Body of pancreas (tissue), 4 donors: ENCODE data around the gene STAMBPL1.

Source experiments
- POLR2A ChIP-seq, 3 donors: fragments of 450-650 bp; IDR thresholded peaks; one replicate each; pipeline ENCODE4 v1.6.1; 2016; ENCODE audit warnings: antibody characterized with exemption in 3 of 3, mild to moderate bottlenecking in 2 of 3
- TF ChIP-seq, protein P1 (sequence below), 7 experiments: fragments of 450-650 bp in 4 of 7; fragments of 200-600 bp in 3 of 7; sonication (generic) in 3 of 7; IDR thresholded peaks; one replicate each; pipeline ENCODE4 v1.5.1; 2016 to 2019; ENCODE audit warnings: antibody characterized with exemption in 7 of 7

DNA sequence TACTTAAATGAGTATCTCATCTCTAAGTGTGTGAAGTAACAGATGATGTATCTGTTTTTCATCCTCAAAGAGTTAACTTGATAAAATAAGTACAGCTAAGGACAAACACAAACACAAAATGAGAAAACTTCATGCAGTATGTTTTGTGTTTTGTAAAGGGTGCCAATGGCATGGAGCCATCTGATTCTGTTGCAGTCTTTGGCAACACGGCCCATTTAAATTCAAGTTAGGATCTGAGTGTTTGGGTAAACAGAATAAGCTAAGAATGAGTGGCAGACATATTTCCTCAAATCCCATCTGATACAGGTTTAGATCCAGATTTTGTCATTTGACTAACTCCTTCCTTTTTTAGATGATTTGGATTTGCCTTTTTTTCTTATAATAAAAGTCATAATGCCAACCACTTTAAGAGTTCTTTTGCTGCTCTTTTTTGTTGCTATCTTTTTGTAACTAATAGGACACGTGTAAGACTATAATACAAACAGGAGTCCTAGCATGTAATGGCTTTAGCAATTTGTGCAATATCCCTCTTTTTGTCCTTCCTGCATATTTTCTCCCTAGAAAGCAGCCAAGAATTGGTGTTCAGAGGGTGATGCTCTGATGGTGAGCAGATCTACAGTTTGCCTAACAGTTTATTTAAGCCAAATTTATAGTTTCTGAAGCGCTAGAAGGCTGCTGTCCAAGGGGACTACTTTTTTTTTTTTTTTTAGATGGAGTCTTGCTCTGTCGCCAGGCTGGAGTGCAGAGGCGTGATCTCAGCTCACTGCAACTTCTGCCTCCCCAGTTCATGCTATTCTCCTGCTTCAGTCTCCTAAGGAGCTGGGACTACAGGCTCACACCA, 91.4 kb downstream of the STAMBPL1 start:
- TF ChIP-seq, protein P1, sequence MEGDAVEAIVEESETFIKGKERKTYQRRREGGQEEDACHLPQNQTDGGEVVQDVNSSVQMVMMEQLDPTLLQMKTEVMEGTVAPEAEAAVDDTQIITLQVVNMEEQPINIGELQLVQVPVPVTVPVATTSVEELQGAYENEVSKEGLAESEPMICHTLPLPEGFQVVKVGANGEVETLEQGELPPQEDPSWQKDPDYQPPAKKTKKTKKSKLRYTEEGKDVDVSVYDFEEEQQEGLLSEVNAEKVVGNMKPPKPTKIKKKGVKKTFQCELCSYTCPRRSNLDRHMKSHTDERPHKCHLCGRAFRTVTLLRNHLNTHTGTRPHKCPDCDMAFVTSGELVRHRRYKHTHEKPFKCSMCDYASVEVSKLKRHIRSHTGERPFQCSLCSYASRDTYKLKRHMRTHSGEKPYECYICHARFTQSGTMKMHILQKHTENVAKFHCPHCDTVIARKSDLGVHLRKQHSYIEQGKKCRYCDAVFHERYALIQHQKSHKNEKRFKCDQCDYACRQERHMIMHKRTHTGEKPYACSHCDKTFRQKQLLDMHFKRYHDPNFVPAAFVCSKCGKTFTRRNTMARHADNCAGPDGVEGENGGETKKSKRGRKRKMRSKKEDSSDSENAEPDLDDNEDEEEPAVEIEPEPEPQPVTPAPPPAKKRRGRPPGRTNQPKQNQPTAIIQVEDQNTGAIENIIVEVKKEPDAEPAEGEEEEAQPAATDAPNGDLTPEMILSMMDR (IDR thresholded peaks at IDR 0.05), result no peak
- TF ChIP-seq POLR2A (IDR thresholded peaks at IDR 0.05), result no peak
